ENCODE results near the gene GDF2. TPM values are rescaled to one million over a fixed set of nuclear protein-coding genes. Genes with fewer than 3 reads are reported as not detected.

Gene GDF2
- total RNA-seq, 3 donors from 2014 or later (not counting 1 experiment from before 2014, with no cell fraction given), result not detected

- Mint-ChIP-seq H3K36me3 (no peaks in the 10 kb centered on the region), H3K27me3 (ENCODE audit: low read depth in 2 of 2) (no peaks in the 10 kb centered on the region), H3K4me1 (peaks cover 0 to 12% of the 10 kb centered on the region in 2 donors), H3K4me3 (no peak overlapping the region), H3K9me3 (peaks cover 0 to 2% of the 10 kb centered on the region in 2 donors), H3K27ac (no peak overlapping the region)
- 88% methylated on average over 11 of the region's 11 CpGs for WGBS (ENCODE audit: insufficient coverage)
- H3K27ac ChIP-seq (ENCODE audit: low read length), result no peak overlapping the region
- no peaks in the 10 kb centered on the region for H3K4me1 ChIP-seq (ENCODE audit: control insufficient read depth, insufficient read depth, low read length)
- intact Hi-C loops (cut with micrococcal nuclease), result no loop called here
- no peak for TF ChIP-seq CTCF (IDR thresholded peaks at IDR 0.05)
- ATAC-seq (no peak), DNase-seq (no peak)
- H3K36me3 ChIP-seq (ENCODE audit: control insufficient read depth, insufficient read depth, low read length), result no peaks in the 10 kb centered on the region
- H3K27me3 ChIP-seq (ENCODE audit: control insufficient read depth, insufficient read depth, low read length), result no peaks in the 10 kb centered on the region
- no peak overlapping the region for H3K4me3 ChIP-seq (ENCODE audit: low read length)
- H3K9me3 ChIP-seq (ENCODE audit: control insufficient read depth, insufficient read depth, low read length), result no peaks in the 10 kb centered on the region
Observed at GRCh38 chr10:47326927-47327330, 4.7 kb downstream of the GDF2 start.

- no peak overlapping the region for H3K4me3 Mint-ChIP-seq
- no peaks in the 10 kb centered on the region for H3K9me3 ChIP-seq (ENCODE audit: control insufficient read depth, insufficient read depth, low read length)
- DNase-seq (no peak), ATAC-seq (no peak)
- H3K4me3 ChIP-seq (ENCODE audit: low read length), result no peak overlapping the region
- H3K36me3 ChIP-seq (ENCODE audit: control insufficient read depth, insufficient read depth, low read length), result no peaks in the 10 kb centered on the region
- no peak overlapping the region for H3K27ac ChIP-seq (ENCODE audit: low read length)
- H3K36me3 Mint-ChIP-seq, result no peaks in the 10 kb centered on the region
- H3K27ac Mint-ChIP-seq, result no peak overlapping the region
- peaks cover 0 to 12% of the 10 kb centered on the region in 2 donors for H3K4me1 Mint-ChIP-seq
- H3K27me3 ChIP-seq (ENCODE audit: control insufficient read depth, insufficient read depth, low read length), result no peaks in the 10 kb centered on the region
- H3K4me1 ChIP-seq (ENCODE audit: control insufficient read depth, insufficient read depth, low read length), result no peaks in the 10 kb centered on the region
- intact Hi-C loops (cut with micrococcal nuclease), result no loop called here
- TF ChIP-seq CTCF (IDR thresholded peaks at IDR 0.05), result no peak
- 89% methylated on average over 4 of the region's 4 CpGs for WGBS (ENCODE audit: insufficient coverage)
- H3K27me3 Mint-ChIP-seq (ENCODE audit: low read depth in 2 of 2), result peaks cover 0 to 4% of the 10 kb centered on the region in 2 donors
- H3K9me3 Mint-ChIP-seq, result peaks cover 0 to 2% of the 10 kb centered on the region in 2 donors
Observed at GRCh38 chr10:47329855-47330254, 7.6 kb downstream of the GDF2 start.

GRCh38 chr10:47330366-47330765 is 8.1 kb downstream of the GDF2 start:
- H3K9me3 Mint-ChIP-seq, result peaks cover 0 to 2% of the 10 kb centered on the region in 2 donors
- intact Hi-C loops (cut with micrococcal nuclease), result no loop called here
- no peaks in the 10 kb centered on the region for H3K4me1 ChIP-seq (ENCODE audit: control insufficient read depth, insufficient read depth, low read length)
- H3K36me3 ChIP-seq (ENCODE audit: control insufficient read depth, insufficient read depth, low read length), result no peaks in the 10 kb centered on the region
- H3K27ac Mint-ChIP-seq, result no peak overlapping the region
- H3K27me3 ChIP-seq (ENCODE audit: control insufficient read depth, insufficient read depth, low read length), result no peaks in the 10 kb centered on the region
- H3K27ac ChIP-seq (ENCODE audit: low read length), result no peak overlapping the region
- peaks cover 0 to 6% of the 10 kb centered on the region in 2 donors for H3K27me3 Mint-ChIP-seq (ENCODE audit: low read depth in 2 of 2)
- ATAC-seq (no peak), DNase-seq (no peak)
- no peak overlapping the region for H3K4me3 Mint-ChIP-seq
- H3K9me3 ChIP-seq (ENCODE audit: control insufficient read depth, insufficient read depth, low read length), result no peaks in the 10 kb centered on the region
- no peaks in the 10 kb centered on the region for H3K36me3 Mint-ChIP-seq
- peaks cover 0 to 12% of the 10 kb centered on the region in 2 donors for H3K4me1 Mint-ChIP-seq
- TF ChIP-seq CTCF (IDR thresholded peaks at IDR 0.05), result no peak
- WGBS (ENCODE audit: insufficient coverage), result 92% methylated on average over 3 of the region's 3 CpGs
- no peak overlapping the region for H3K4me3 ChIP-seq (ENCODE audit: low read length)

- H3K36me3 ChIP-seq (ENCODE audit: control insufficient read depth, insufficient read depth, low read length), result no peaks in the 10 kb centered on the region
- H3K4me3 ChIP-seq (ENCODE audit: low read length), result no peak overlapping the region
- no peak overlapping the region for H3K4me3 Mint-ChIP-seq
- DNase-seq, result no peak
- H3K9me3 Mint-ChIP-seq, result peaks cover 0 to 2% of the 10 kb centered on the region in 2 donors
- no peak for ATAC-seq
- no peak for TF ChIP-seq CTCF (IDR thresholded peaks at IDR 0.05)
- intact Hi-C loops (cut with micrococcal nuclease), result no loop called here
- no peak overlapping the region for H3K27ac Mint-ChIP-seq
- peaks cover 0 to 12% of the 10 kb centered on the region in 2 donors for H3K4me1 Mint-ChIP-seq
- no peaks in the 10 kb centered on the region for H3K27me3 ChIP-seq (ENCODE audit: control insufficient read depth, insufficient read depth, low read length)
- H3K4me1 ChIP-seq (ENCODE audit: control insufficient read depth, insufficient read depth, low read length), result no peaks in the 10 kb centered on the region
- no peaks in the 10 kb centered on the region for H3K36me3 Mint-ChIP-seq
- H3K27ac ChIP-seq (ENCODE audit: low read length), result no peak overlapping the region
- no peaks in the 10 kb centered on the region for H3K9me3 ChIP-seq (ENCODE audit: control insufficient read depth, insufficient read depth, low read length)
- peaks cover 0 to 6% of the 10 kb centered on the region in 2 donors for H3K27me3 Mint-ChIP-seq (ENCODE audit: low read depth in 2 of 2)
- WGBS (ENCODE audit: insufficient coverage), result 68% methylated on average over 3 of the region's 3 CpGs
Observed at GRCh38 chr10:47330804-47331203, 8.6 kb downstream of the GDF2 start.
